ENCODE data around the gene NTNG1.

DNA sequence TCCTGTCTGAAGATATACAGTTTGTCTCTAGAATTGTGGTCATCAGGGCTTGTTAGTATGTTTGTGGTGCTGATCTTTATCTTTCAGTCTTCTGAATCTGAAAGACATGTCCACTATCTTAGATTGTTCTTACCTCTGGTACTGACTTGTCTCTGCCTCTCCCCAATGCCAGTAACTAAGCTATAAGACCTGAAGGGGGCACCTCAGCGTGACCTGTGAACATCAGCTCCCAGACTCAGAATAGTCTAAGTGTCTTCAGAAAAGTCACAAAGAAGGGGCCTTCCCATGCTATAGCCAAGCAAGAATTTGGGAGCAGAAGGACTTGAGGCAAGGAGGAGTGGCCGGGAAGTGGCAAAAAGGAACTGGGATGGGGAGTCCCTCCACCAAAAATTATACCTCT is 178.1 kb downstream of the NTNG1 start:
- TF ChIP-seq, protein P1, sequence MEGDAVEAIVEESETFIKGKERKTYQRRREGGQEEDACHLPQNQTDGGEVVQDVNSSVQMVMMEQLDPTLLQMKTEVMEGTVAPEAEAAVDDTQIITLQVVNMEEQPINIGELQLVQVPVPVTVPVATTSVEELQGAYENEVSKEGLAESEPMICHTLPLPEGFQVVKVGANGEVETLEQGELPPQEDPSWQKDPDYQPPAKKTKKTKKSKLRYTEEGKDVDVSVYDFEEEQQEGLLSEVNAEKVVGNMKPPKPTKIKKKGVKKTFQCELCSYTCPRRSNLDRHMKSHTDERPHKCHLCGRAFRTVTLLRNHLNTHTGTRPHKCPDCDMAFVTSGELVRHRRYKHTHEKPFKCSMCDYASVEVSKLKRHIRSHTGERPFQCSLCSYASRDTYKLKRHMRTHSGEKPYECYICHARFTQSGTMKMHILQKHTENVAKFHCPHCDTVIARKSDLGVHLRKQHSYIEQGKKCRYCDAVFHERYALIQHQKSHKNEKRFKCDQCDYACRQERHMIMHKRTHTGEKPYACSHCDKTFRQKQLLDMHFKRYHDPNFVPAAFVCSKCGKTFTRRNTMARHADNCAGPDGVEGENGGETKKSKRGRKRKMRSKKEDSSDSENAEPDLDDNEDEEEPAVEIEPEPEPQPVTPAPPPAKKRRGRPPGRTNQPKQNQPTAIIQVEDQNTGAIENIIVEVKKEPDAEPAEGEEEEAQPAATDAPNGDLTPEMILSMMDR (IDR thresholded peaks at IDR 0.05): no peak
- TF ChIP-seq POLR2A (IDR thresholded peaks at IDR 0.05): no peak
- TF ChIP-seq EP300 (IDR thresholded peaks at IDR 0.05): no peak
- no peak for TF ChIP-seq POLR2AphosphoS5 (IDR thresholded peaks at IDR 0.05)

Measured in suprapubic skin (tissue), 4 donors.